Measurements from ENCODE around the gene BMP3.
"Not testable (repeated sequence)": the region's sequence is repeated elsewhere in the genome, so short reads cannot be mapped to it uniquely, and the experiment has no call there.

BMP3 gene, protein sequence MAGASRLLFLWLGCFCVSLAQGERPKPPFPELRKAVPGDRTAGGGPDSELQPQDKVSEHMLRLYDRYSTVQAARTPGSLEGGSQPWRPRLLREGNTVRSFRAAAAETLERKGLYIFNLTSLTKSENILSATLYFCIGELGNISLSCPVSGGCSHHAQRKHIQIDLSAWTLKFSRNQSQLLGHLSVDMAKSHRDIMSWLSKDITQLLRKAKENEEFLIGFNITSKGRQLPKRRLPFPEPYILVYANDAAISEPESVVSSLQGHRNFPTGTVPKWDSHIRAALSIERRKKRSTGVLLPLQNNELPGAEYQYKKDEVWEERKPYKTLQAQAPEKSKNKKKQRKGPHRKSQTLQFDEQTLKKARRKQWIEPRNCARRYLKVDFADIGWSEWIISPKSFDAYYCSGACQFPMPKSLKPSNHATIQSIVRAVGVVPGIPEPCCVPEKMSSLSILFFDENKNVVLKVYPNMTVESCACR

DNA sequence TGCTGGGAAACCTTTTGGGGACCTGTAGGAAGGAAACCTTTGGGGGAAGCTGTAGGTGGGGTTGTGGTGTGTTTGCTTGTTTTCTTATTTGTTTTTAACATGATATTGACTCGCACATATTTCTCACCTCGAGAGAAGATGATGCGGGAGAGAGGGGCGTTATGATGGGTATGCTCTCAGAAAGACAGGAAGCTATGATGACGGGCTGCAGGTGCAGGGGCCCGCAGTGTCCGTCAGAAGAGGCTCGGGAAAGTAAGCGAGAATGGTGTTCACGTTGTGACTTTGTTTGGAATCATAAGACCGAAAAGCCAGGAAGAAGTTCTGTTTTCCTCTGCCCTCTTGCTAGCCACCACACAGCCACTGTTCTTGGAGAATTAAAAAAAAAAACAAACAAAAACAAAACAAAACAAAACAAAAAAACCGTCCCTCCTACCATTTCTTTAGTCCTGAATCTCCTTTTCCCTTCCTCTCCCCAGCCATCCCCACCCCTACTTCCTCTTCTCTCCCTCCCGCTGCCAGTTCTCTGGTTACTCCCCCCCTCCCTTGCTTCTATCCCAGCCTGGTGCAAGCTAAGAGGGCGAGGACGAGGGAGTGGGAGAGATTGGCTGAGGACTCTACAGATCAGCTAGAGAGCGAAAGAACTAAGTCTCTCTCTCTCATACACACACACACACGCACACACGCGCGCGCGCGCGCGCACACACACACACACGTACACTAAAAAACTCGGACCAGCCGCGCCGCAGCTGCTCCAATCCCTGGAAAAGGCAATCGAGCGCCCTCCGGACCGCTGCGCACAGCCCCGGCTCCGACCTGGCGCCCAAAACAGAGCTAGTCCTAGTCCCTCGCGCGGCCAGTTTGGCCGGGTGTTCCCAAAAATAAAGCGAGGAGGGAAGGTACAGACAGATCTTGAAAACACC is at the start of gene BMP3:
Gene BMP3, plus strand, starts transcription at position 648 of the 920 bp plus-strand sequence. CDS start 577 bp downstream, outside the sequence.
- DNase-seq (ENCODE audit: low read depth in 2 of 2): no peak

DNA sequence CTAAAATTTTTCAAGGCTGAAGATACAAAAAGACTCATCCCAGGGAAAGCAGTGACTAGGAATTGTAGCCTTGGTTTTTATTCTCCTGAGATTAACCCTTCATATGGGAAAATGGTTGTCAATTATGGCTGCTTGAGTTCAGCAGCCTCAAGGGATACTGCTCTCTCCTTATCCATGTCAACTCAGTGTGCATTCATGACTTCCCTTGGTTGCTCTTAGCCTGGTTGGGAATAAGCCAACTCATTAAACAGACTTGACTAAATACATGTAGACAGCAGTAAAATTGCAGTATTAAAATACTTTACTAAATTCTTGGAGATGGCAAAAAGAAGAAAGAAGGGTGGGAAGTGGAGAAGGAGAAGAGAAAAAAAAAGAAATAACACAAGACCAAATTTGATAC is 44.5 kb upstream of the BMP3 start:
- DNase-seq (ENCODE audit: low read depth in 2 of 2): no peak

DNA sequence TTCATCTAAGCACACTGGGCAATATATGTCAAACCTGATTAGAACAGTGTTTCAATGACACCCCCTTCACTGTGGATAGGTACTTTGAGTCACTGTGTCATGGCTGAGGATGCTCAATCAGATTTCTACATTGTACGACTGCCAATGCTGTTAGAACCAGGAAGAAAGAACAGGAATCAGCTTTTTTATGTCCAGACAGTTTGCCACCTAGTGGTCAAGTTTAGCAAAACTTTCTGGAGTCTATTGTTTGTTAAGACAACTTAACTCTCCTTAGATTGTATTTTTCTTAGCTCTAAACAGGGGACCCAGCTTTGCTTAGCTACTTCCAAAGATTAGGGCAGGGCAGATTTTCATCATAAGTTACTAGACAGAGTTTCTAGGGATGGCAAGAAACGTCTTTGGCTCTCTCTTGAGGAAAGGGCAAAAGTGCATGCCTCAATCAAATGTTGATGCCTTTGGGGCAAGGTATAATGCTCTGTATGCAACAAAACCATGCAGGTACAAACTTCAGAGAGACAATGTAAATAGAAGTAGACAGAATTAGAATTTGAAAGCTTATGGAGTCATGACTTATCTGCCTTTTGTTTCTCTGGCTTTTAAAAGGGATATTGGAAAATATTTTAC is 40.5 kb upstream of the BMP3 start:
- peak in 1 of 2 donors; percentile 17 for DNase-seq (ENCODE audit: low read depth in 2 of 2)

DNA sequence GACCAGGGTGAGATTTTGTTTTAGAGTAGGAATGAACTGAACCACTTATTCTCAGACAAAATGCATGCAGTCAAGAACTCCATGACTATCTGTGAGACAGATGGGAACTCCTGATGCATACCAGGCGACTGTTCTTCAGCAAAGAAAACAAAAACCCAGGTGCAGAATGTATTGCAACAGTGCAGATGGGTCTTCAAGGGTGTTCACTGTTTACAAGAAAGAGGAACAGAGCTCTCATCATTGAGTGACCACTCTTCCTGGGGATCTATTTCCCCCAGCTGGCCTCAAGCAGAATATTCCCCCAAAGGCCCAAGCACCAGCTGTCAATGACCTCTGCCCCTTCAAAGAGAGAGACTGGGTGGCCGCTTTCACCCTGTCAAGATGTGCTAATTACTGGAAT is 39.7 kb upstream of the BMP3 start:
- no peak for DNase-seq (ENCODE audit: low read depth in 2 of 2)

DNA sequence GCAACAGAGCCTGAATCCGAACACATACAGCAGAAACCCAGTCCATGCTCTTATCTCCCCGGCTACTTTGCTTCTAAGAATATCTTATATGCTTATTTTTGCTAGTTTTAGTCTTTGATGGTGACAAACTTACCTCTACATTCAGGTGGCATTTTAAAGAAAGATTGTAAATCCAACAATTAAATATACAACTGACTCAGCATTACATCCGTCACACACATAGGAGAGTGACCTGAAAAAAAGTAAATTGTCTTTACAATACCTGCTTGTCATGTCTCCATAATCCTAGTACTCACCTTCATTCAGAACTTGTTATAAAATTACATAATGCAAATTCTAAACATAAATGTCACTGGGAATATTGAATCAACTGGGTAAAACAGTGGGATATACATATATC is 30.6 kb upstream of the BMP3 start:
- DNase-seq (ENCODE audit: low read depth in 2 of 2): no peak

DNA sequence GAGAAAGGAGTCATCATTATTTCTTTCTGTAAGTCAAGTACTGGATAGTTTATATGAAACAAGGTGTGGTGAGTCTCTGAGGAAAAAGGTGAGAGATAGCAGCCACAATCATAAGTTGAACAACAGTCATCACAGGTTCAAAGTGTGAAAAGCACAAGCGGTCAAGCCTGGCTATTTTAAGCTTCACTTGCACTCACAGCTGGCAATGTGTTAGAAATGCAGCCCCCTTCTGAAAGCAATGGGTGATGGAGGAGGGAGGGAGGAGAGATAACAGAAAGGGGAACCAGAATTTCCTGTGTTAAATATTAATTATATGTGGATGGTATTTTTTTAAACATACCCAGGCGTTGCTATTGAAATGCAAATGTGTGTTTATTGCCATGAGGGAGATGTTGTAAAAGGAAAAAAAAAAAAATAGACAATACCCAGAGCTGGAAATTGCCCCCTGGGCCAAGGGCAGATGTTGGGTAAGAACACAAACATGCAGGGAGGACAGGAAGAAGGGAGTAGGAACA is 26.9 kb upstream of the BMP3 start:
- DNase-seq (ENCODE audit: low read depth in 2 of 2): no peak

DNA sequence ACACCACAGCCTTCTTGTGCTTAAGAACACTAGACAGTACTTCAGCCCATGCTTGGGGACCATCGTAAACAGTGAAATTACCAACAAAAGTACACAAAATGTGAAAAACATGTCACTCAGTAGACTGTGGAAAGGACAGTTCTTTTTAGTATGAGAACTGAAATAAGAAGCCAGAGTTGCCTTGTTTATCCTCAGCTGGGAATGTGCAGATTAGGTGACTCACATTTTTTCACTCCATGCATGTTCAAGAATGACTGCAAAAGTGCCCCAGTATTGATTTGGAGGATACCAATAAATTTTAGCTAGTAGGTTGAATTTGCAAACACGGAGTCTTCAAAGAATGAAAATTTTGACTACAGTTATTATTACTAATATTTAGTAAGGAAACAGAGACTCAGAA is 23.1 kb upstream of the BMP3 start:
- no peak for DNase-seq (ENCODE audit: low read depth in 2 of 2)

DNA sequence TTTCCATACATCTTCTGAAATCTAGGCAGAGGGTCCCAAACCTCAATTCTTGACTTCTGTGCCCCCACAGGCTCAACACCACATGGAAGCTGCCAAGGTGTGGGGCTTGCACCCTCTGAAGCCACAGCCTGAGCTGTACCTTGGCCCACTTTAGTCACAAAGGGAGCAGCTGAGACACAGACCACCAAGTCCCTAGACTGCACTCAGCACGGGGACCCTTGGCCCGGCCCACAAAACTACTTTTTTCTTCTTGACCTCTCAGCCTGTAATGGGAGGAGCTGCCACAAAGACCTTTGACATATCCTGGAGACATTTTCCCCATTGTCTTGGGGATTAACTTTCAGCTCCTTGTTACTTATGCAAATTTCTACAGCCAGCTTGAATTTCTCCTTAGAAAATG is 13.9 kb upstream of the BMP3 start:
- not testable (repeated sequence) for DNase-seq (ENCODE audit: low read depth in 2 of 2)

DNA sequence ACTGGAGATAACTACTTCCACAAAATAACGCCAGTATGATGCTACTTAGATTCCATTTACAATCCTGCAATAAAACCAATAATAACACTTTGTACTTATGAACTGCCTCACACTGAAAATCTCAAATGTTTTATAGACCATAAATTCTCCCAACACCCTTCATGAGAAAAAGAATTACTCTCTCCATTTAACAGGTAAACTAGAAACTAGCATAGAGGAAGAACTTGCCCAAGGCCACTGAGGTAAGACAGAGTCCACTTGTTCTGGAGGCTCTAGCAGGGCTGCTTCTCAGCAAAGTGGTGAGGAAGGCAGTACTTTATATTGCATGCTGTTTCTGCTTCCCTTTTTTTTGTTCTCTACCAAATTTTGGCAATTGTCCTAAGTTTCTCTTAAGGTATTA is 11.5 kb upstream of the BMP3 start:
- DNase-seq (ENCODE audit: low read depth in 2 of 2): no peak

DNA sequence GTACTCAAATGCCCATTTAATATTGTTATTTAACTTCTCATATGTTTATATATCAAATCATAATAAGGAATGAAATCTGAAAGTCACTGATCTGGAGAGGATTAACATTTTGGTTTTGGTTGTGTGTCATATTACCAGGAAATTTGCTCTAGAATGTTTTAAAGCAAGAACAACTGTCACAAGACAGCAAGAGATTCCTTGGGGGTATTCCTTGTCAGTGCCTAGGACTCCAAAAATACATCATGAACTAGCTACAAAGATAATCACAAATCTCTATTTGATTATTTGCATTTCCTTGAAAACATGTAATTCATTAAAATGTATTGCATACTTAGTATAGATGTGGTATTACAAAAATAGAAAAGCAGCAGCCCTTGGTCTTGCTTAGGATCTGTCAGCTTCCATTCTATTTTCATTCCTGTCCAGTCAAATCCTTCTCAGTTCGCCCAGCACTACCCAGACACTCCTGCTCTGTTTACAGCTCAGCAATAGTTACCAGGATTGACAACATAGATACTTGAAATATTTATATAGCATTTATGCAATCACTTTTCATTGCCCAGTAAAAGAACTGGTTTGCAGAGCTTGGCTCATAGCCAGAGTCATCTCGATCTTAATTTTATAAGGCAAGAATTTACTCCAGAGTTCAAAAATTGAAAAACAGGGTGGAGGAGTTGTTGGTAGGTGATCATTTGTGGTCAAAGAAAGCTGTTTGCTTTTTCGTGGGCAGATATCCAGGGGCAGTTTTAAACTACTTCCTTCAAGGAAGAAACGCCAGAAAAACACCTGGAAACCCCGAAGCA is 9.2 kb upstream of the BMP3 start:
- DNase-seq (ENCODE audit: low read depth in 2 of 2): no peak

DNA sequence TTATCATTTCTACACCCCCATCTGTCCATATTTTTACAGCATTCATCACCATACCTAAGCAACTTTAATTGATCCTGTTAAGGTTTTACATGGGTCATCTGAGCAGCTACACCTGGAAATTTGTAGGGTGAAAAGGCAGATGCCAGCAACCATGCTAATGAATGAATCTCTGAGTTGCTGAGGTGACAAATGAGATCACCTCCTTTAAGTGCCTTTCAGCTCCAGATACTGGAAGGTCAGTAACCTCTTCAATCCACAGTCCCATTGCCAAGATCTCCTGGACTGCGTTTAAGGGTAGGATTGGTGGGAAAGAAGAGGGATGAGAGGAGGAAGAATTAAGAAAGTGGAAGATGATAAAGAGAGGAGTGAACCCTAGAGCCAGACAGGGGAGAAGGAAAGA is 8.5 kb upstream of the BMP3 start:
- DNase-seq (ENCODE audit: low read depth in 2 of 2): no peak

DNA sequence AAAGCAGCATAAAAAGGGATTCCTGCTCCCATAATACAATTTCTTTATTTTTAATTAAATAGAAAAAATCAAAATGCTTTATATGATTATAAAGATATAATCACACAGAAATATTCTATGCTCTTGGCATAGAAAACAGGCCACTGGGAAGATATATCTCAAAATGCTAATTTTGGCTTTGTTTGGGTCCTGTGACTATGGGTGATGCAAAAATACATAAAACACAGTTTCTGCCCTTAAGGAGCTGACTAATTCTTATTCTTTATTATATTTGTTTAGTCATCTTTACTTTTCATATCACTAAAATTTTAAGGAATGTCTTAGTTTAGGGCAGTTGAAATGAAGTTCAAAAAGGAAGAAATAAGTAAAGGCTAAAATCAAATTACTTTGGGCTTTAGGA is 7.0 kb upstream of the BMP3 start:
- no peak for DNase-seq (ENCODE audit: low read depth in 2 of 2)

DNA sequence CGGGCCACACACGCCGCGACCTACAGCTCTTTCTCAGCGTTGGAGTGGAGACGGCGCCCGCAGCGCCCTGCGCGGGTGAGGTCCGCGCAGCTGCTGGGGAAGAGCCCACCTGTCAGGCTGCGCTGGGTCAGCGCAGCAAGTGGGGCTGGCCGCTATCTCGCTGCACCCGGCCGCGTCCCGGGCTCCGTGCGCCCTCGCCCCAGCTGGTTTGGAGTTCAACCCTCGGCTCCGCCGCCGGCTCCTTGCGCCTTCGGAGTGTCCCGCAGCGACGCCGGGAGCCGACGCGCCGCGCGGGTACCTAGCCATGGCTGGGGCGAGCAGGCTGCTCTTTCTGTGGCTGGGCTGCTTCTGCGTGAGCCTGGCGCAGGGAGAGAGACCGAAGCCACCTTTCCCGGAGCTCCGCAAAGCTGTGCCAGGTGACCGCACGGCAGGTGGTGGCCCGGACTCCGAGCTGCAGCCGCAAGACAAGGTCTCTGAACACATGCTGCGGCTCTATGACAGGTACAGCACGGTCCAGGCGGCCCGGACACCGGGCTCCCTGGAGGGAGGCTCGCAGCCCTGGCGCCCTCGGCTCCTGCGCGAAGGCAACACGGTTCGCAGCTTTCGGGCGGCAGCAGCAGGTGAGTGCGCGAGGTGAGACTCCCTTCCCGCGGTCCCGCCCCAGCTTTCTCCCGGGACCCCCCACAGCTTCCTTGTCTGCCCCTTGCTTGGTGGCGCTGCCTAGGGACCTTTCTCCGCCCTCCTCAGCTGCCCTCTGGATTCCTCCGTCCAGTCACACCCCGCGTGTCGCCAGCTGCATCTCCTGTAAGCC is 678 bp downstream of the BMP3 start:
- no peak for DNase-seq (ENCODE audit: low read depth in 2 of 2)

DNA sequence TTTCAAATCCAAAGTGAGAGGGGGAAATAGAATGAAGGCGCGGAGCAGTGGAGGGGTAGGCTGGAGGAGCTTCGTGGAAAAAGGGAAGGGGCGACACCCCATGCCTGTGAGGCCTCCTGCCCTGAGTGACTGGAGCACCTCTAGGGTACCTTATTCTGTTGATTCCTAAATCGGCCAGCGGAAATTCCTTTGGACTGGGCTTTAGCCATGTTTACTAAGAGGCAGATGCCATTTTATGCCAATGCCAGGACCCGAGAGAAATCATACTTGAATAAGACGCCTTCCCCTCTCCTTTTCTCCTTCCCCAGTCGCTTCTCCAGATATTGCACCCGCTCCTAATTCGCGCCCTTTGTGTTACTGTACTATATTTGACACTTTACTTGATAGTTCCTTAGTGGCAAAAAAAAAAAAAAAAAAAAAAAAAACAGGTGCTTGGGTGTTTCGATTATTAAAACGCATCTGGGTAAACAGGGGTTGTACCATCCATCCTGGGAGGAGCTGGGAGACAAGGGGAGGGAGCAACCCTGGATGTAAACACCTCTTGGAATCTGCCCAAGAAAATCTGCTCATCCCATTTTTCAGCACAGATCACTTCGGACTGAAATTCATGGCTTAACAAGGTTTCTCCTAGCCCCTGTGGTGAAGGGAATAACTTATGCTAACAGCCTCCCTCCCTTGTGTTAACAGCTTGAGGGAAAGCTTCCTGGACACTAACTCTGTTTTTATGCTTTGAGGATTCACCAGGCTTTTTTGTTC is 1.5 kb downstream of the BMP3 start:
- DNase-seq (ENCODE audit: low read depth in 2 of 2): no peak

DNA sequence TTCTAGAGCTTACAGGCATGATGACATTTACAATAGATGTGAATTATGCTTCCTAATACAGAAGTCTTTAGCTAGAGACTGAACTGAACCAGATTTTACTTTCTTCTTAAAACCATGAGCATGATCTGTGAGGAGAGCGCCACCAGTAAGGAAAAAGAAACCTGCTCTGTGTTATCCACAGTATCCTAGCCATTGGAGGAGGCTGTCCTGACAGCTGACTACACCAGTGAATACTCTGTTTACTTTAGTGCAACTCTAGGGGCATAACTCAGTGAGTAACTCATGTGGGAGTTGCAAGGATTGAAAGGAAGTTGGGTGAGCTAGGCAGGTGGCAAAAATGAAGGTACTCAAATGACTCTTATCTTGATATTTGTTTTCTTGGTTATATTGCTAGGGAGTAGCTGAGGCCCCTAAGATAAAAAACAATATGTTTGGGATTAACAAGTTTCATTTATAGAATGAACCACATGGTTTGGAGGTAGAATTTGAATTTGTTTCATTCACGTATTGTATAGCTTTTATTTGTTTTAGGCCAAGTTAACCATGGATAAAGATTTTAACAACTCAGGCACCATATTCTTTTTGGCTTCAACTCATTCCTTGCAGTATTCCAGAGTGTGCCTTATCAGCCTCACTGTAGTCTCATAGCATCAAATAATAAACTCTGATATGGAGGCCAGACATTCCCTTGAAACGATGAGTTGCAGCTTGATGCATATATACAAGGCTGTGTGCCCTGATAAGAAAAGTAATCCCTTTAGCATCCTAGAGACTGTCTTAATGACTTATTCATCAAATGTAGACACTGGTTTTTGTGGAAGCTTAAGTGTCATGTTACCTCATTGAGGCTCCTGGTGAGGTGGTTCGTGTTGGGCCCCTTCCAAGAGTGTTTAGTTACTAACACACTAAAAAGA is 2.5 kb downstream of the BMP3 start:
- DNase-seq (ENCODE audit: low read depth in 2 of 2): no peak

DNA sequence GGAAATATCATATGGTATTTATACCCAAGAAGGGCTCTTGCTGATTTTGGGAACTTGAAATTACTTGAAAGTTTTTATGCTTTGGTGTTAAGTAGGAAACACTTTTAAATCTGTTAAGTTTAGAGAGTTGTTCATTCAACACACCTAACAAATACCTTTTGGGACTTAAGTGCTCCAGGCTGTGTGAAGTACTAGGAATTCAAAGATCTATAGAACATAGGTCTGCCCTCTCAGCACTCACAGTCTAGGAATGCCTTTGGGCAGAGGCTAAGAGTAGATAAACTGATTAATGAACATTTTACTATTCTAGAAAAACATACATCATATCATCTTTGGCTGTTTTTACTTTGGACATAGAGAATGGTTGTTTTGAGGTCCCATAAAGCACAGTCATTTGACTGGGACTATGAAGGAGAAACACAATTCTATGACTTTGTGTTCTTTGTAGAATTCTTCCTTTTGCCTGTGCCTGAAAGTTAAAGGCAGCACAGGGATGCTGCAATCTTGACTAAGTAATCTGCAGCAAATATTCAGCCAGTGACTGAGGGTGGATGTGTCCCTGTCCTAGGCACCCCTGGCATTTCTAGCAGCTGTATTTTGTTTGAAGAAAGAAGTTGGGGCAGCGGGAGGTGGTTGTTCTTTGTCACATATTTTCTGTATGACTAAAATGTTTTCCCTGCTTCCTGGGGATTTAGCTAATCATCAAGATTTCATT is 8.3 kb downstream of the BMP3 start:
- DNase-seq (ENCODE audit: low read depth in 2 of 2): no peak

DNA sequence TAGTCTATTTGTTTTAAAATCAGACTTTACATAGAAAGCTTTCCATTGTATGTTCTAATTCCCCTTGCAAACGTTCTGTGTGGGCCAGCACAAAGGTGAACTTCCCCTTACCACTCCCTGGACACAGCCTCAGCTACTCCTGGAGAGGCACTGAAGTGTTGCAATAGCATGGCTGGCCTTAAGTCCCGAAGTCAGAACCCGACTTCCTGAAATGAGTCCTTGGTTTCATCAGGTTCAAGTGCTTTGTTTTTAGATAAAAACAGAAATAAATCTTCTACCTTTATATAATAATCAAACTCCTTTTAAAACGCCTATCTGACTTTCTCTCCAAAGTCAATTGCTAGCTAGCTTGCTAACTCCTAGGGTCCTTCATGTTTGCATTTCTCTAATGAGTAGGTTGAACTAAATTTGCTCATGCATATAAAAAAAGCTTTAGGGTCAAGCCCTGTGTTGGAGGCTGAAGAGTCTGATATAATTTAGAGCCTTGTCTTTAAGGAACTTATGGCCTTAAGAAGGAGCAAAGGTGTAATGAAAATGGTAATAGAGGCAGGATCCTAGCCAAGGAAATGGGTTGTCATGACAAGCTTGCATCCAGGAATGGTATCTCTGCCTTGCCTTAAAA is 9.0 kb downstream of the BMP3 start:
- DNase-seq (ENCODE audit: low read depth in 2 of 2): no peak
